ENCODE results near the gene DDI1.

The DDI1 gene

DNA sequence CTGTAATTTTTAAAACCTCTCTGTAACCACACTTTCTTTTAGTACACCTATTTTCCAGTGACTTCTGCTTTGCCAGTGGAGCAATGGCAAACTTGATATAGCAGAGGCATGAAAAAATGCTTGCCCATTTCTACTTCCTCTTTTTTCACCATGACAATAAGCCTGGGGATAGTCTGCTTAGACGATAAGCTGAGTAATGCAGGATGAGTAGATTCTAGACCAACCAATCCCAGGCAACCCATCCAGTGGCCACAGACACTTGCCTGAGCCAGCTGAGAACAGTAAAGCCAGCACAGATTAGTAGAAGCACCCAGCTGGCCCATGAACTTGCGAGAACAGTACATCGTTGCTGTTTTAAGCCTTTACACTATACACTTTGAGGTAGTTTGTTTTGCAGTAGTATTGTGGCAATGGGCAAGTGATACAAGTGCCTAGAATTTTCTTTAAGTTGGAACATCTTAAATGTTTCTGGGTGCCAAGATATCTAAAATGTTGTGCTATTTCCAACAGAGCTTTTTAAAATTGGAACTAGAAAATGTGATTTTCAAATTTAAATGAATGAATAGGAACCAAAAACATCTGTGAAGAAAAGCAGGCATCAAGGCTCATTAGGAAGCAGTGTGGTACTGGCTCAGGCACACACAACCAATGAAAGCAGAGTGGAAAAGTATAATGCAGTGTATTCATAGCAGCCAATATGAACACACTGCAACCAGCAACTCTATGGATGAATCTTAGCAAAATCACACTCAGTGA is 37.7 kb downstream of the DDI1 start:
- TF ChIP-seq CTCF (IDR thresholded peaks at IDR 0.05; ENCODE audit: control insufficient read depth, extremely low read depth, insufficient read depth) = no peak
- H3K4me3 ChIP-seq (ENCODE audit: low read depth, low read length) = no peak overlapping the region
- no peak for DNase-seq (ENCODE audit: low read depth)

GRCh38 chr11:104075091-104075490 is 38.7 kb downstream of the DDI1 start:
- no peak for DNase-seq (ENCODE audit: low read depth)
- TF ChIP-seq CTCF (IDR thresholded peaks at IDR 0.05; ENCODE audit: control insufficient read depth, extremely low read depth, insufficient read depth) = no peak
- no peak overlapping the region for H3K4me3 ChIP-seq (ENCODE audit: low read depth, low read length)

- H3K4me3 ChIP-seq (ENCODE audit: low read depth, low read length) = no peak overlapping the region
- DNase-seq (ENCODE audit: low read depth) = no peak
- no peak for TF ChIP-seq CTCF (IDR thresholded peaks at IDR 0.05; ENCODE audit: control insufficient read depth, extremely low read depth, insufficient read depth)
Observed at GRCh38 chr11:104075706-104076105, 39.3 kb downstream of the DDI1 start.

DNA sequence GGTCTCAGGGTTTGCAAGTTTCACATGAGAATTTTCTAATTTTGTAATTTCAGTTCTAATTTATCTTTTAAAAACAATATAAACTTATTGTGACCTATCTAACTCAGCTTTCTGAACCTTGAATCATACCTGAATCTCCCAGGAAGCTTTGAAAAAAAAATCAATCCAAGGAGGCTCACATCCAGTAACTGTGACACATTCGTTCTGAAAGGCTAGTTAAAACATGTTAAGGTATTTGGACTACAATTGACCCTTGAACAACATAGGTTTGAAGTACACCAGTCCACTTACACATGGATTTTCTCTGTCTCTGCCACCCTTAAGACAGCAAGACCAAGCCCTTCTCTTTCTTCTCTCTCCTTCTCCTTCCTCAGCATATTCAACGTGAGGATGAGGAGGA is 40.0 kb downstream of the DDI1 start:
- H3K4me3 ChIP-seq (ENCODE audit: low read depth, low read length) = no peak overlapping the region
- no peak for TF ChIP-seq CTCF (IDR thresholded peaks at IDR 0.05; ENCODE audit: control insufficient read depth, extremely low read depth, insufficient read depth)
- DNase-seq (ENCODE audit: low read depth) = no peak

GRCh38 chr11:104078245-104078644 is 41.8 kb downstream of the DDI1 start:
- H3K4me3 ChIP-seq (ENCODE audit: low read depth, low read length) = no peak overlapping the region
- DNase-seq (ENCODE audit: low read depth) = no peak
- no peak for TF ChIP-seq CTCF (IDR thresholded peaks at IDR 0.05; ENCODE audit: control insufficient read depth, extremely low read depth, insufficient read depth)

DNA sequence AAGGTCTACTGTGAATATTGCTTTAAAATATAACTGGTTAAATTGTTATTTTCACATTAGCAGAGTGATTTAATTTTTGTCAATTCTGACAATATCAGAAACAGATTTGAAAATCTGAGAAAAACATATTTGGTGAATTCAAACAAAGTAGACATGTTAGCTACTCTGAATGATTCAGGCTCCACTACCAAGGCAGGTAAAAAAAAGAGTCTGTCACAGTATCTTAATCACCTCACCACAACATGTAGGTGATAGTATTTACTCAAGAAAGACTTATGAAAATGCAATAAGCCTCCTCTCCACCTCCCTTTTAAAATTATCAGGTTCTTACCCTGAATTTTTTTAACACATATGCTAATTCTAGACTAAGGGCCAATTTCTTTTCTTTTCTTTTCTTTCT is 42.6 kb downstream of the DDI1 start:
- no peak for DNase-seq (ENCODE audit: low read depth)
- no peak overlapping the region for H3K4me3 ChIP-seq (ENCODE audit: low read depth, low read length)
- TF ChIP-seq CTCF (IDR thresholded peaks at IDR 0.05; ENCODE audit: control insufficient read depth, extremely low read depth, insufficient read depth) = no peak

DNA sequence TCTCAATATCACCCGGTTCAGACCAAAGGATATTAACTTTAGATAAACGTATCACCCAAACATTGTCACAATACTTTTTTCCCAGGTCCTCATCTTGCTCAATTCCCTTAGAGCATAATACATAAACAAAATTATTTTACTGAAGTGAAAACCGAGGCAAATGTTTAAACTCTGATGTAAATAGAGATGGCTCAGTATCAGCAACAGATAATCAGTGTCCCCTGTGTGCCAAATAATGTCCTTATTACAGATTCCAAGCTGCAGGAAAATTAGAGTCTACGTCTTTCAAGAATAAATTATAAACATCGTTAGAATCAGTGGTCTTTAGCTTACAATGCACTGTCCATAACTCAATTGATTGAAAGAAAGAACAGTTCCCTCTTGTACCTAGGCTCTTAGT is 50.2 kb downstream of the DDI1 start:
- no peak overlapping the region for H3K4me3 ChIP-seq (ENCODE audit: low read depth, low read length)
- no peak for TF ChIP-seq CTCF (IDR thresholded peaks at IDR 0.05; ENCODE audit: control insufficient read depth, extremely low read depth, insufficient read depth)
- DNase-seq (ENCODE audit: low read depth) = no peak

Measured in LNCaP clone FGC (cell line).